Epithelial cell of proximal tubule (primary cell): ENCODE results near the gene PLRG1. TPM values are rescaled to one million over a fixed set of nuclear protein-coding genes. Genes with fewer than 3 reads are reported as not detected.
A peak's percentile ranks its signal among the peaks of the same experiment; 100 is the strongest.

Source experiments
- DNase-seq: peaks from one replicate; pipeline ENCODE4 v3.0.0-alpha.2; 2011; ENCODE audit warnings: low read depth
- H3K4me3 ChIP-seq: 2 replicates; pipeline ENCODE4 v1.5.1; 2011; ENCODE audit warnings: low read depth, mild to moderate bottlenecking, low read length
- total RNA-seq: library from RNA; depleted of rRNA; stranded (reverse); fragments of >200 nt; gene quantifications from 2 replicates; pipeline ENCODE4 v1.2.3, GENCODE V29; 2015
- TF ChIP-seq, protein P1 (sequence below): conservative IDR thresholded peaks from 2 replicates; pipeline ENCODE4 v1.5.1; 2012; ENCODE audit warnings: low read depth, mild to moderate bottlenecking, low read length

PLRG1 gene
- total RNA-seq, 1 donor from 2014 or later: 94.4 TPM

DNA sequence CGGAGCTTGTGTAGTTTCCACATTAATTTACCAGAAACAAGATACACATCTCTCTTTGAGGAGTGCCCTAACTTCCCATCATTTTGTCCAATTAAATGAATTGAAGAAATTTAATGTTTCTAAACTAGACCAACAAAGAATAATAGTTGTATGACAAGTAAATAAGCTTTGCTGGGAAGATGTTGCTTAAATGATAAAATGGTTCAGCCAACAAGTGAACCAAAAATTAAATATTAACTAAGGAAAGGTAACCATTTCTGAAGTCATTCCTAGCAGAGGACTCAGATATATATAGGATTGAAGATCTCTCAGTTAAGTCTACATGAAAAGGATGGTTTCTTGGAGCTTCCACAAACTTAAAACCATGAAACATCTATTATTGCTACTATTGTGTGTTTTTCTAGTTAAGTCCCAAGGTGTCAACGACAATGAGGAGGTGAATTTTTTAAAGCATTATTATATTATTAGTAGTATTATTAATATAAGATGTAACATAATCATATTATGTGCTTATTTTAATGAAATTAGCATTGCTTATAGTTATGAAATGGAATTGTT, 12.6 kb upstream of the PLRG1 start, which contains the start of gene FGB:
Gene FGB, plus strand, starts transcription at position 315 of the 558 bp plus-strand sequence. Its CDS starts 8 bp downstream, at position 323.
- TF ChIP-seq, protein P1, sequence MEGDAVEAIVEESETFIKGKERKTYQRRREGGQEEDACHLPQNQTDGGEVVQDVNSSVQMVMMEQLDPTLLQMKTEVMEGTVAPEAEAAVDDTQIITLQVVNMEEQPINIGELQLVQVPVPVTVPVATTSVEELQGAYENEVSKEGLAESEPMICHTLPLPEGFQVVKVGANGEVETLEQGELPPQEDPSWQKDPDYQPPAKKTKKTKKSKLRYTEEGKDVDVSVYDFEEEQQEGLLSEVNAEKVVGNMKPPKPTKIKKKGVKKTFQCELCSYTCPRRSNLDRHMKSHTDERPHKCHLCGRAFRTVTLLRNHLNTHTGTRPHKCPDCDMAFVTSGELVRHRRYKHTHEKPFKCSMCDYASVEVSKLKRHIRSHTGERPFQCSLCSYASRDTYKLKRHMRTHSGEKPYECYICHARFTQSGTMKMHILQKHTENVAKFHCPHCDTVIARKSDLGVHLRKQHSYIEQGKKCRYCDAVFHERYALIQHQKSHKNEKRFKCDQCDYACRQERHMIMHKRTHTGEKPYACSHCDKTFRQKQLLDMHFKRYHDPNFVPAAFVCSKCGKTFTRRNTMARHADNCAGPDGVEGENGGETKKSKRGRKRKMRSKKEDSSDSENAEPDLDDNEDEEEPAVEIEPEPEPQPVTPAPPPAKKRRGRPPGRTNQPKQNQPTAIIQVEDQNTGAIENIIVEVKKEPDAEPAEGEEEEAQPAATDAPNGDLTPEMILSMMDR: no peak
- no peak for DNase-seq
- H3K4me3 ChIP-seq: no peak within 1 kb of the TSS

DNA sequence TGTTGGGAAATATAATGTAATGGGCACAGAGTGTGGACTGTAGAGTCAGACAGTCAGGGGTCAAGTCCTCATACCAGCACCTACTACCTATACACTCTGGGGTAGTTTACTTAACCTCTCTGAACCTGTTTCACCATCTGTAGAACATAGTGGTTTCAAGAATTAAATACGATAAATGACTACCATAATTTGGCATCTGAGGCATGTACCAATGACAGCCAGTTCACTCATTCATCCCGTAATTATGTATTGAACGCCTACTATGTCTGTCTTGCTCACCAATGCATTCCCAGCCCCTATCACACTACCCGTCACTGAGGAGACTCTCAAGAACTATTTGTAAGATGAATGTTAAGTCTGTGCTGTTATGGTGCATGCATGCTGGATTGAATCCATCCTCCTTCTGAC, 10.6 kb upstream of the PLRG1 start:
- TF ChIP-seq, protein P1: no peak
- H3K4me3 ChIP-seq: no peak overlapping the region
- peak; percentile 23 for DNase-seq

DNA sequence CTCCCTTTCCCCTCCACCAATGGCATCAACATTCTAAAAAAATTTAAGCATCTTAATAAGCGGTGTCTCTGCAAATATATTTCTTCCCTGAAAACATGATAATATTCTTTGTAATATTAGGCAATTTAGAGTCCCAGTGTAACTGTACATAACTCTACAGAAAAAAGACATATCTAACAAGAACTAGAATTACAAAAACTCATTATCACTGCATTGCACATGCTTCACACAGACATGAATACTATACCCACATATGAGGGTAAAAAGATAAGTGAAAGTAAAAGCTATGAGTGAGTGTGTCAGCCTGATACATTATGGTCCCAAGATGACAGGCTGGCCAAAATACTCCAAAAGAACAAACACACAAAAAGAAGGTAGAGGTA, 10.2 kb upstream of the PLRG1 start:
- TF ChIP-seq, protein P1: no peak
- no peak overlapping the region for H3K4me3 ChIP-seq
- DNase-seq: no peak

DNA sequence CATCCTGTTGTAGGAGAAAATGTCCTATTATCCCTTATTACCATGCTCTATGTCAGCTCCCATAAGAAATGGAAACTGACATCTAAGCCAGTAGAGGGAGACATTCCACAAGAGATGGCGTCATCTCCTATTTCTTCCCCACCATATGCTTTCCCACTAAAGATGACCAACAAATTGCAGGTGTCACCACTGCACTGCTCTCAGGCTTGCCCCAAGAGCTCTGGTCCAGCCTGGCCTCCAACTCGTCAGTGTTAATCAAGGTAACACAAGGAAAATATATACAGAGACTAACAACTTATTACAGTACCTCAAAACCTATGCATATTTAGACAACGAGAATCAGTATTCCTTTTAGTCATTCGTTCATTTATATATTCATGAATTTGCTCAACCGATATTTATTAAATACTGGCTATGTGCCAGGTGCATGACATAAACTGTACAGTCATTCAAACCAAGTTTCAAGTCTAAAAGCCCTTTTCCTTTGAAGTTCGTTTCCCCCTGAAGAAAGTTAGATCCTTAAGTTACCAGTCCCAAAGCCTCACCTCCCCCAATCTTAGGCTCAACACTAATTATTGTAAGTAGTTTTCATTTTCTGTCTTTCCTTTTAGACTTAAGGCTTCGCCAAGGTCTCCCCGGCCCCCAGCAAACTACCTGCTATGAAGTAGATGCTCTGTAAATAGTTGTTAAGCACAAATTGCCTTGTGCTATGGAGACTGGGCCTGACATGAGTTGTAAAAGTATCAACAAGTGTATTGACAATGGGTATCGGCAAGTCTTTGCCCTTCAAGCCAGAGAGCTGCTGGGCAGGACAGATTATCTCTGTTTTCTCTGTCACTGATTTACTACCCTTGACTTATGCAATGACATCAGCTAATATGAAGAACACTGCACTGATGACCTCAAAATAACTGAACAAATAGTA, 9.6 kb upstream of the PLRG1 start:
- TF ChIP-seq, protein P1: peak; percentile 81
- H3K4me3 ChIP-seq: no peak overlapping the region
- DNase-seq: peak; percentile 19

DNA sequence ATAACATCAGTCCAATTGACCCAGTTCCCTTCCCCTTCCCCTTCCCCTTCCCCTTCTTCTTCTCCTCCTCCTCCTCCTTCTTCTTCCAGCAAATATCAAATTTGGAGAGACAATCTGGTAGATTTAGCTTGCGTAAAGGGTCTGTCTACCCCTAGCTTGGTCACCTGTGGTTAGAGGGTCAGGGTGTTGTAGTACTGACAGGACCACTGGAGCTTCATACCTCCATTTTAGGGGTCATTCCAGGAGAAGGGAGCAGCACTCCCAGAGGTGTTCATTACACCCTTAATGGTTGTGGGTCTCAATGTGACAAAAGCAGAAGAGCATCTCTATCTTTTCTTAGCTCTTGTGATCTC, 8.9 kb upstream of the PLRG1 start:
- DNase-seq: no peak
- TF ChIP-seq, protein P1: no peak

DNA sequence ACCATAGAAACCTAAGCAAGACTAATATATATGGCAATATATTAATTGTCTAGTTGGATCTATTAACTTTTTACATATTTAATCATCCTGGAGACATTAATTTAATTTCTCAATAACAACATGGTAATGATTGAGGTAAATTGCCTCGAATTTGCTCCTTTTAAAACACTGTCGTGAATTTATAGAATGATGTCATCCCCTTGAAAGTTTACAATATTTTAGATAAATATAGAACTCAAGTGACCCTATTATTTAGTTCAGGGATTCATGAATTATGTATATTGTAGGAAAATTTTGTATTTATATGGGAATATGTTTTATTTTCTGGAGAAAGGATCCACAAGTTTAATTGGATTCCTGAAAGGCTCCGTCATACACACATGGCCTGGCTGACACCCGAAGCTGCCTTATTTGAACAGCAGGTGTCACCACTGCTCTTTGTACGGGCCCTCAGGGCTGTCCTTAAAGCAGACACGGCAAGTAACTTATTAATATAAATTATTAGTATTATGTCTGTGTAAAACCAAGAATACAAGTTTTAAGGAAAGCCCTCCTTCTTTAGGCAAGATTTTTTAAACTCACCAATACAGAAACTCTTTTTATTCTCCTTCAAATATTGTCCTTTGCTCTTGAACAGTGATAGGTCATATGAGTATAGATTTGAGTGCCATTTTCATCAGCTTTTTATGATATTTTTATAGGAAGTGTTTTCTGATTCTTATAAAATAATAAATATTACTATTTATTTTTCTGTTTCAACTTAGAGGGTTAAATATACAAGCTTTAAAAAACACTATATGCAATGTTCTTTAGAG, 1.9 kb upstream of the PLRG1 start:
- TF ChIP-seq, protein P1: peak; percentile 90
- H3K4me3 ChIP-seq: no peak overlapping the region
- peak; percentile 38 for DNase-seq

More for the DNA sequence above, 8.9 kb upstream of the PLRG1 start:
- no peak overlapping the region for H3K4me3 ChIP-seq
